OCI-LY7 (cell line): ENCODE measurements around the gene COPS9. TPM values are rescaled to one million over a fixed set of nuclear protein-coding genes. Genes with fewer than 3 reads are reported as not detected.

Source experiments
- BruUV-seq: library from RNA; stranded (reverse); fragments of 400-500 nt; replicated peaks from 2 replicates; lab custom pipeline; 2021; lab: Mats Ljungman, UMichigan
- CTCF ChIA-PET: fragments of 300-600 bp; sonication (Branson Sonifier 250); formaldehyde crosslinking; loops from one replicate; lab custom pipeline; 2022; ENCODE audit warnings: antibody characterized with exemption; ENCODE audit not compliant: unreplicated experiment; lab: Charles Lee
- POLR2A ChIA-PET: fragments of 300-600 bp; sonication (Branson Sonifier 250); formaldehyde crosslinking; loops from one replicate; lab custom pipeline; 2022; ENCODE audit warnings: antibody characterized with exemption; lab: Charles Lee
- DNase-seq: peaks from one replicate; pipeline ENCODE4 v3.0.0-alpha.2; 2015; ENCODE audit warnings: low spot score
- H2AFZ ChIP-seq: fragments of 200-600 bp; sonication (generic), shearing (Covaris generic); 2 replicates; pipeline ENCODE4 v1.6.1; 2014; ENCODE audit warnings: mild to moderate bottlenecking, antibody characterized with exemption, low read length, moderate library complexity
- H3K27ac ChIP-seq: fragments of 200-600 bp; sonication (generic); 2 replicates; pipeline ENCODE4 v1.5.1; 2014; ENCODE audit warnings: mixed run types, low read depth, mild to moderate bottlenecking, moderate library complexity, low read length, inconsistent platforms; ENCODE audit not compliant: poor library complexity, severe bottlenecking
- H3K36me3 ChIP-seq: fragments of 200-600 bp; sonication (generic); 2 replicates; pipeline ENCODE4 v1.6.1; 2014; ENCODE audit warnings: mild to moderate bottlenecking, antibody characterized with exemption, low read length, moderate library complexity, mixed read lengths; ENCODE audit not compliant: insufficient read depth
- H3K4me1 ChIP-seq: fragments of 200-600 bp; sonication (generic); 2 replicates; pipeline ENCODE4 v1.5.1; 2014; ENCODE audit warnings: mild to moderate bottlenecking, low read length; ENCODE audit not compliant: insufficient read depth, poor library complexity, severe bottlenecking
- H3K4me2 ChIP-seq: fragments of 200-600 bp; sonication (generic); 2 replicates; pipeline ENCODE4 v1.6.1; 2014; ENCODE audit warnings: mild to moderate bottlenecking, low read length
- H3K4me3 ChIP-seq: fragments of 200-600 bp; sonication (generic); 2 replicates; pipeline ENCODE4 v1.5.1; 2014; ENCODE audit warnings: mild to moderate bottlenecking, low read depth, low read length; ENCODE audit not compliant: poor library complexity, severe bottlenecking
- H3K79me2 ChIP-seq: fragments of 200-600 bp; sonication (generic); 2 replicates; pipeline ENCODE4 v1.6.1; 2016; ENCODE audit warnings: low read depth, mild to moderate bottlenecking, low read length, moderate library complexity, mixed read lengths; ENCODE audit not compliant: insufficient read depth
- H3K9me2 ChIP-seq: fragments of 200-600 bp; sonication (generic); 2 replicates; pipeline ENCODE4 v1.6.1; 2016; ENCODE audit warnings: mild to moderate bottlenecking, low read length, mixed read lengths; ENCODE audit not compliant: insufficient read depth
- H3K9me3 ChIP-seq: fragments of 200-600 bp; sonication (generic); 2 replicates; pipeline ENCODE4 v1.6.1; 2014; ENCODE audit warnings: mild to moderate bottlenecking, mixed run types, low read length, mixed read lengths
- H4K20me1 ChIP-seq: fragments of 200-600 bp; sonication (generic); 2 replicates; pipeline ENCODE4 v1.6.1; 2014; ENCODE audit warnings: mild to moderate bottlenecking, antibody characterized with exemption, low read length, moderate library complexity, mixed read lengths; ENCODE audit not compliant: insufficient read depth
- EZH2phosphoT487 ChIP-seq: fragments of 200-600 bp; sonication (generic); IDR thresholded peaks from 2 replicates; pipeline ENCODE4 v1.6.1; 2018; ENCODE audit warnings: low read depth, borderline replicate concordance, mild to moderate bottlenecking, mixed run types, antibody characterized with exemption, low read length, moderate library complexity, mixed read lengths
- intact Hi-C: fragments of 100-400 bp; cut with micrococcal nuclease; formaldehyde crosslinking; loops from one replicate; pipeline ENCODE4 v1.10.0; 2022; ENCODE audit not compliant: unreplicated experiment
- total RNA-seq, 2 experiments: library from RNA; depleted of rRNA in 1 of 2; stranded (reverse); fragments of >200 nt in 1 of 2; shearing (Covaris generic) in 1 of 2; gene quantifications; 2 replicates each; pipeline ENCODE4 v1.2.3, GENCODE V29; 2014 to 2022
- TF ChIP-seq, protein P1 (sequence below): fragments of 200-600 bp; sonication (generic); conservative IDR thresholded peaks from 2 replicates; pipeline ENCODE4 v1.5.1; 2014; ENCODE audit warnings: mild to moderate bottlenecking, antibody characterized with exemption, low read length, moderate library complexity, mixed read lengths

COPS9 gene
- total RNA-seq, 2 experiments from 2014 or later = 106 to 159 TPM

DNA sequence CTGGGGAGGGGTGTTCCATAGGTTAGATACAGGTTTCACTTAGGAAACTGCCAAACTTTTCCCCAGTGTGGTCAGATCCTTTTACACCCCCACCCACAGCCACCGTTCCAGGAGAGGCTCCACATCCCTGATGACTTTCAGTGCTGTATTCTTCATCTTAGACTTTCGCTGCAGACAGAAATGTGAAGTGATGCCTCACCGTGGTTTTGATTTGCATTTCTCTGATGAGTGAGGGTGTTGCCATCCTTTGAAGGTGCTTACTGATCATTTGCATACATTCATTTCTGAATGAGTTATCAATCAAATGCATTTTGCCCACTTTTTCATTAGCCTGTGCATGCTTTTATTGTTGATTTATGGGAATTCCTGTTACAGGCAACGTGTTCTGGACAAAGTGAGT, 14.9 kb downstream of the COPS9 start:
- Histone ChIP-seq H4K20me1 (no peaks in the 10 kb centered on the region), H3K9me3 (no peaks in the 10 kb centered on the region), H3K4me3 (no peak overlapping the region), H3K4me2 (no peak overlapping the region), H3K36me3 (0 out of 2 replicates have a peak, but pooled peaks cover 3% of the 10 kb centered on the region), H3K9me2 (no peaks in the 10 kb centered on the region), H3K4me1 (peaks cover 3% of the 10 kb centered on the region), H2AFZ (no peak overlapping the region), H3K27ac (no peak overlapping the region), H3K79me2 (no peaks in the 10 kb centered on the region)
- ChIA-PET POLR2A (no interaction called here), CTCF (no interaction called here)
- intact Hi-C loops = no loop called here
- DNase-seq = no peak
- BruUV-seq = no TSS peak
- TF ChIP-seq, protein P1, sequence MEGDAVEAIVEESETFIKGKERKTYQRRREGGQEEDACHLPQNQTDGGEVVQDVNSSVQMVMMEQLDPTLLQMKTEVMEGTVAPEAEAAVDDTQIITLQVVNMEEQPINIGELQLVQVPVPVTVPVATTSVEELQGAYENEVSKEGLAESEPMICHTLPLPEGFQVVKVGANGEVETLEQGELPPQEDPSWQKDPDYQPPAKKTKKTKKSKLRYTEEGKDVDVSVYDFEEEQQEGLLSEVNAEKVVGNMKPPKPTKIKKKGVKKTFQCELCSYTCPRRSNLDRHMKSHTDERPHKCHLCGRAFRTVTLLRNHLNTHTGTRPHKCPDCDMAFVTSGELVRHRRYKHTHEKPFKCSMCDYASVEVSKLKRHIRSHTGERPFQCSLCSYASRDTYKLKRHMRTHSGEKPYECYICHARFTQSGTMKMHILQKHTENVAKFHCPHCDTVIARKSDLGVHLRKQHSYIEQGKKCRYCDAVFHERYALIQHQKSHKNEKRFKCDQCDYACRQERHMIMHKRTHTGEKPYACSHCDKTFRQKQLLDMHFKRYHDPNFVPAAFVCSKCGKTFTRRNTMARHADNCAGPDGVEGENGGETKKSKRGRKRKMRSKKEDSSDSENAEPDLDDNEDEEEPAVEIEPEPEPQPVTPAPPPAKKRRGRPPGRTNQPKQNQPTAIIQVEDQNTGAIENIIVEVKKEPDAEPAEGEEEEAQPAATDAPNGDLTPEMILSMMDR = no peak
- TF ChIP-seq EZH2phosphoT487 = no peak

DNA sequence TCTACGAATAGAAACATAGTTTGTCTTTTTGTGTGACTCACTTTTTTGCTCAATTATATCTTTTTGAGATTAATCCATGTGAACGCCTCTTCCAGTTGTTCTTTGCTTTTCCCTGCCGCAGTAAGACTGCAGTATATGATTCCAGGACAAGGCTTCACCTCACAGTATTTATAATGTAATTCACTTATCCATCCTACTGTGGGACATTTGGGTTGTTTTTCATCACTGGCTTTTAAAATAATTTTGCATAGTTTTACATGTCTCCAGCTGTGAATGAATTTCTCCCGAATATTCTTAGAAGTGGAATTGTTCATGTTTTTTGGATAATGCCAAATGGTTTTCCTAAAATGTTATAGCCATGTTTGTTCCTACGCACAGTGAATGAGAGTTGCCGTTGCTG, 21.9 kb downstream of the COPS9 start:
- no peaks in the 10 kb centered on the region for H3K79me2 ChIP-seq
- H3K27ac ChIP-seq = no peak overlapping the region
- intact Hi-C loops = no loop called here
- POLR2A ChIA-PET = interaction anchor here (0.9 kb wide), 1 partner anchor 40 kb away, joined by 3 read pairs; no protein-coding TSS in a partner anchor
- H3K4me1 ChIP-seq = no peaks in the 10 kb centered on the region
- no peaks in the 10 kb centered on the region for H3K9me2 ChIP-seq
- H3K4me3 ChIP-seq = no peak overlapping the region
- H3K9me3 ChIP-seq = no peaks in the 10 kb centered on the region
- H3K36me3 ChIP-seq = no peaks in the 10 kb centered on the region
- CTCF ChIA-PET = no interaction called here
- no peak overlapping the region for H2AFZ ChIP-seq
- H3K4me2 ChIP-seq = no peak overlapping the region
- DNase-seq = no peak
- TF ChIP-seq, protein P1 = no peak
- TF ChIP-seq EZH2phosphoT487 = no peak
- no peaks in the 10 kb centered on the region for H4K20me1 ChIP-seq
- no TSS peak for BruUV-seq

DNA sequence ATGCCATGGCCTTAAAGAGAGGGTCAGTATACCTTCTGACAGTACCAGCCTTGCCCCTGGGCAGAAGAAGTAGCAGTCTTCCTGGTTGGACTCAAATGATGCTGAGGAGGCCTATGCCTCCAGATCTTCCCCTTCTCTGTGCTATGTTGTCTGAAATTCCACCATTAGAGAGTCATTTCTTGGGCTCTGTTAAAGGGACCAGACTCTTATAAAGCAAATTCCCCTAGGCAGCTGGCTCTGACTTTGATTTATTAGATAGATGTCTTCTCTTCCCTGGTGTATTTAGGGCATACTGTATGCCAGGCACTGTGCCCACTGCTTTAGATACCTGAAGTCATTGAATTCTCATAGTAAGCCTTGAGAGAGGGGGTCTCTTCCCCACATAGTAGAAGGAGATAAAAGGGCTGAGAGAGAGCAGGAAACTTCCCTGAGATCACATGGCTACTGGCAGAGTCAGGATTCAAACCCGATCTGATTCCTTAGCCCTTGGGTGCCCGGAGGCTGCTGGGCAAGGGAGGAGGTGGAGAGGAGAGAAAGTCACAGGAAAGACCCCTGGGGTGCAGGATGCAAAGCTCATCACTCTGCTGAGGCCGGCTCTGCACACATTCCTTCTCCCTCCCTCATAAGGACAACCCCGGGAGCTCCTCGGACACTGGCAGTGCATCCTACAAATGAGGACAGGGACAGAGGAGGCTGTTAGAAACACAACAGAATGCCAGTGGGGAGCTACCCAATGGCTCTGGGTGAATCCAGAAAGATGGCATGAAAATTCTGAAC, 23.0 kb downstream of the COPS9 start:
- intact Hi-C loops = no loop called here
- Histone ChIP-seq H3K36me3 (no peaks in the 10 kb centered on the region), H3K4me2 (no peak overlapping the region), H3K4me1 (no peaks in the 10 kb centered on the region), H3K27ac (no peak overlapping the region), H3K9me3 (no peaks in the 10 kb centered on the region), H2AFZ (no peak overlapping the region), H4K20me1 (no peaks in the 10 kb centered on the region), H3K9me2 (no peaks in the 10 kb centered on the region), H3K79me2 (no peaks in the 10 kb centered on the region), H3K4me3 (no peak overlapping the region)
- ChIA-PET POLR2A (no interaction called here), CTCF (no interaction called here)
- TF ChIP-seq, protein P1 = no peak
- no peak for TF ChIP-seq EZH2phosphoT487
- BruUV-seq = no TSS peak
- DNase-seq = no peak
